Fibroblast of skin of back (primary cell): ENCODE measurements around the gene CNTD1. TPM values are rescaled to one million over a fixed set of nuclear protein-coding genes. Genes with fewer than 3 reads are reported as not detected.
"Not testable (repeated sequence)": the region's sequence is repeated elsewhere in the genome, so short reads cannot be mapped to it uniquely, and the experiment has no call there.

Experiments used
- DNase-seq: peaks from one replicate; pipeline ENCODE4 v3.0.0-alpha.2; 2013
- polyA plus RNA-seq, 2 experiments: library from polyadenylated mRNA; unstranded; fragments of 120-200 nt; gene quantifications; one replicate each; pipeline ENCODE4 v1.2.1, GENCODE V29; 2013; ENCODE audit not compliant: insufficient read length in 2 of 2

CNTD1 gene, protein sequence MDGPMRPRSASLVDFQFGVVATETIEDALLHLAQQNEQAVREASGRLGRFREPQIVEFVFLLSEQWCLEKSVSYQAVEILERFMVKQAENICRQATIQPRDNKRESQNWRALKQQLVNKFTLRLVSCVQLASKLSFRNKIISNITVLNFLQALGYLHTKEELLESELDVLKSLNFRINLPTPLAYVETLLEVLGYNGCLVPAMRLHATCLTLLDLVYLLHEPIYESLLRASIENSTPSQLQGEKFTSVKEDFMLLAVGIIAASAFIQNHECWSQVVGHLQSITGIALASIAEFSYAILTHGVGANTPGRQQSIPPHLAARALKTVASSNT
- polyA plus RNA-seq (2013, experiment 1 of 2; ENCODE audit: insufficient read length) = 0.87 TPM
- polyA plus RNA-seq (2013, experiment 2 of 2; ENCODE audit: insufficient read length) = 0.43 TPM

DNA sequence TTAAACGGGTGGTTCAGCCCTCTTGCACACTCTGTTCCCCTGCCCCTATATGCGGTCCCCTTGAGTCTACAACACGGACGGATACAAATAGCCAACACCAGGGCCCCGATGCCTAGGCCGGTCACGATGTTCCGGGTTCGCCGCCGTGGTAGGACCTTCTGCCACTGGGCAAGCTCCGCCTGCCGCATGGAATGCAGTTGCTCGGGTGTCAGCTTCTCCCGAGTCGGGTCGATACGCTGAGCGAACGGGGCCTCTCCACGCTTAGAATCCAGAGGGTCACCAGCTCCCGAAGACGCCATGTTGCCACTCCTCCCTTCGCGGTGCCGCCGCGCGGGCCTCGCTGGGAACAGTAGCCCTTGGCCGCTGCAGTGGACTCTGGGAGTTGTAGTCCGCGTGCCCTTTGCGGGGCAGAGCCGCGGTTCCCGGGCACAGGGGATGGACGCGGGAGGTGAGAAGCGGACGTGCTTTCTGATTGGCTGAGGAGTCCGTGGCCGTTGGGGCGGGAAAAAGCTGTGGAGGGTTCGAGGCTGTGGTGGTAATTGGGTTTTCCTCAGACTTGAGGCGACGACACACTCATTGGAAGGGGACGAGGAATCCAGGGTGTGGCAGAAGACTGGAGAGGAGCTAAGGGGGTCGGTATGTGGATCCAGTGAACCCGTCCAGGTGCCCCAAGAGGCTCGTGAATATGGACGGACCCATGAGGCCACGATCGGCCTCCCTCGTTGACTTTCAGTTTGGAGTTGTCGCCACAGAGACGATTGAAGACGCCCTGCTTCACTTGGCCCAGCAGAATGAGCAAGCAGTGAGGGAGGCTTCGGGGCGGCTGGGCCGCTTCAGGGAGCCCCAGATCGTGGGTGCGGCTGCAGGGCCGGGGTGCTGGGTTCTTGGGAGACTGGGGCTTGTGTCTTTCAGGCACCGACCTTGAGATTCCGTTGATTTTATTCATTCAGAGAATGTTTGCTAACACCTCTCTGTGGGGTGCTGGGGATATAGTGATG is at the start of gene CNTD1, which contains the start of gene COA3:
Gene CNTD1 (plus strand): TSS at position 479 of the 998 bp plus-strand sequence. CDS start 207 bp downstream, at position 686.
Gene COA3 (minus strand): TSS at position 322 of the 998 bp plus-strand sequence. CDS start 23 bp downstream, at position 299.
- DNase-seq = peak; percentile 90

- no peak for DNase-seq
Observed at GRCh38 chr17:42748908-42749798, 49.5 kb upstream of the CNTD1 start.

DNA sequence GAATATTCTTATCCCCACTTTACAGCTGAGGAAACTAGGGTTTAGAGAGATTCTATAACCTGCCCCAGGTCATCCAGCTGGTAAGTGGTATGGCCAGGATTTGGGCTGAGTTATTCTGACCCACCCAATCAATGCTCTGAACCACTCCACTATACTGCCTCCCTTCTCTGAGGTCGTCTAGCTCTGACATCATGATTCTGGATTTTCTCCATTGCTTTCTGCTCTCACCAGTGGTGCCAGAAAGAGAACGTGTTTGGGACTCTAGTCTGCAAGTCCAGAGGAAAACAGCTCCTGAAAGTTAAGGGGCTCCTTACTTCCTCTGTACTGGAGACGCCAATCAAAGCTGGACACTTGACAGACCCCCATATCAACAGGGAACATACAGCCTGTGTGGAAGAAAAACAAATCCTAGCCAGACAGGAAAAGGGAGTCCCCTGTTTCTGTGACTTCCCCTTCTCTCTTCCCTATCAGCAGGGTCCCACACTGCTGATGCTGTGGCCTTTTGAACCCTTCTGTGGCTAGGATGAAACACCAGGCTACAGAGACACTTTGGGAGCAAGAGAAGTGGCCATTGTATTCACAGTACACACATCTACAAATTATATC is 47.8 kb upstream of the CNTD1 start:
- no peak for DNase-seq

- peak; percentile 28 for DNase-seq
Observed at GRCh38 chr17:42751628-42752027, 47.0 kb upstream of the CNTD1 start.

DNA sequence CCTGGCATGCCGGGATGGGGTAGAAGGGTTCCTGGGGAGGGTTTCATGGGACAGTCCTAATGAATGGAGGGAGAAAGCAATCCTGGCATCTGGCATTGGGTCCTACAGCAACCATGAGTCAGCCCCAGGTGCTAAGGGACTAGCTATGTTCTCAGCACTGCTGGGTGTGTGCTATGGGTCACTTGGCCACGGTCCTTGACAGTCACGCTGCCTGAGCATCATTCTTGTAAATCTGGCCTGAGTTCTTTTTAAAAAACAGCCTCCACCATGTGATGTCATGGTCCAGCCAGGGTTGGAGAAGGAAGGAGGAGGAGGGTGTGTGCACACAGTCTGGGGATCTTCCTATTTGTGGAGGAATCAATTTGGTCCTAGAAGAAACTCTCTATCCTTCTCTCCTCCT is 43.9 kb upstream of the CNTD1 start:
- DNase-seq = no peak

- DNase-seq = no peak
Observed at GRCh38 chr17:42759982-42760651, 38.5 kb upstream of the CNTD1 start.

DNA sequence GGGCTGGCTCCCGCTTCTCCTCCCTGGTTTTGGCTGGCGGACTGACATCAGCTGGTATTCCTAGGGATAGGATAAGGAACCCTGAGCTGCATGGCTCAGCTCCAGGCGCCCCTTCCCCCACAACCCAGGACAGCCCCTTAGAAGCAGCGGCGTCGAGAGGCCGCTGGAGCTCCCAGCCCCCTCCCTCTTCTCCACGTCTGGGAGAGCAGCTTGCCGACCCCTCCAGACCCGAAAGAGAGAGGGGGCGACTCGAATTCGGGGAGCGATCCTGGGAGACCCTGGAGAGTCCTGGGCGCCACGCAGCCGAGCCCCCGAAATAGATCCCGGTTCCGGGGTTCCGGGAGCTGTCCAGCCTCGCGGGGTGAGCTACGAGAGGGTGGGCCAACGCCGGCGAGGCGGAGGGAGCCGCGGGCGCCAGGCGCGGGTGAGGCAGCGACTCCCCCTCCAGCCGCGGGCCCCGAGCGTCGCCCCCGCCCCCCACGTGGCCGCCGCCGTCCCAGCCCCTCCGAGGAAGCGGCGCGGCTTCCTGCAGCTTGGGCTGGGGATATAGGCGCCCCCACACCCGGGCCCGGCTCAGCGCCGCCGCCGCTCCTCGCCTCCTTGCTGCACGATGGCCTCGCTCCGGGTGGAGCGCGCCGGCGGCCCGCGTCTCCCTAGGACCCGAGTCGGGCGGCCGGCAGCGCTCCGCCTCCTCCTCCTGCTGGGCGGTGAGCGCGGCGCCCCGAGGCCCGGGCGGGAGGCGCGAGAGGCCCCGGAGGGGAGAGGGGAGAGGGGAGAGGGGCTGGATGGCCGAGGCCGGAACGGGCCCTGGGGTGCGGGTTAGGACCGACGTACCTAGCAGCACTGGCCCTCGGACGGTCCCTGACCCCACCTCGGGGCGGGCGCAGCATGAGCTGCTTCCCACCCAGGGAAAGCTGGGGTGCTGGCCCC is 37.7 kb upstream of the CNTD1 start, which contains the start of gene RAMP2:
Gene RAMP2 (plus strand): TSS at position 576 of the 930 bp plus-strand sequence. CDS start 35 bp downstream, at position 611.
- DNase-seq = peak; percentile 27

DNA sequence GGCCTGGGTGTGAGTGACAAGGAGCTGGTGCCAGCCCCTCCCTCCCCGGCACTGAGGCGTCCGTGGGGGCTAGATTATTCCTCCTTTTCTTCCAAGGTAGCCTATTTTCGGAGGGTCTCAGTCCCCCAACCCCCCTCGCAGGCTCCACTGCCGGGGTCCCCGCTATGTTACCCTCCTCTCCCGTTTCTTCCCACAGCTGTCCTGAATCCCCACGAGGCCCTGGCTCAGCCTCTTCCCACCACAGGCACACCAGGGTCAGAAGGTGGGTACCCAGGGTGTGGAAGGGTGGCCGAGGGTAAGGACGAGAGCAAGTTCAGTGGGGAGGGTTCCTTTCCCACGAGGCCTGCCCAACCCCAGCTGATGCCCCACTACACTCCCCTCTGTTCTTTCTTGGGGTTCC is 37.0 kb upstream of the CNTD1 start:
- no peak for DNase-seq

DNA sequence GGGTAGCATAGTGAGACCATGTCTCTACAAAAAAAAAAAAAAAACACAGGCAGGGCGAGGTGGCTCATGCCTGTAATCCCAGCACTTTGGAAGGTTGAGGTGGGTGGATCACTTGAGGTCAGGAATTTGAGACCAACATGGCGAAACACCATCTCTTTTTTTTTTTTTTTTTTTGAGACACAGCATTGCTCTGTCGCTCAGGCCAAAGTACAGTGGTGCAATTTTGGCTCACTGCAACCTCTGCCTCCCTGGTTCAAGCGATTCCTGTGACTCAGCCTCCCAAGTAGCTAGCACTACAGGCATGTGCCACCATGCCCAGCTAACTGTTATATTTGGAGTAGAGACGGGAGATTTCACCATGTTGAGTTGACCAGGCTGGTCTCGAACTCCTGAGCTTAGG is 32.5 kb upstream of the CNTD1 start:
- DNase-seq = no peak

DNA sequence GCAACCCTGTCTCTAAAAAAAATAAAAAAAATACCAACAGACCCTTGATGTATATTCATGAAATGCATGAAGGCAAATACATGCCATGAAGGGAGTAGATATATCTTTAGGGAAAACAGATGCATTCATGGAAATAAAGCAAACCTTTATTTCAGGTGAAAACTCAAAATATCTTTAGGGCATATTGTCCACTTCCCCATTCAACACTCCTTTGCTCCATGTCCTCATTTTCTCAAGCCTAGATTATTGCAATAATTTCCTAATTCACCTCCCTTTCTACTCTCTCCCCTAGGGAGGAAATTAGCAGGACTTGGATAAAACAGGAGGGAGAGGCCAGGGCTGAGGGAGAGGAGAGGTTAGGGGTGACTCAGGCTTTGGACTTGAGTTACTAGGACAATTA is 31.1 kb upstream of the CNTD1 start:
- no peak for DNase-seq

- DNase-seq = not testable (repeated sequence)
Observed at GRCh38 chr17:42768006-42768405, 30.7 kb upstream of the CNTD1 start.

DNA sequence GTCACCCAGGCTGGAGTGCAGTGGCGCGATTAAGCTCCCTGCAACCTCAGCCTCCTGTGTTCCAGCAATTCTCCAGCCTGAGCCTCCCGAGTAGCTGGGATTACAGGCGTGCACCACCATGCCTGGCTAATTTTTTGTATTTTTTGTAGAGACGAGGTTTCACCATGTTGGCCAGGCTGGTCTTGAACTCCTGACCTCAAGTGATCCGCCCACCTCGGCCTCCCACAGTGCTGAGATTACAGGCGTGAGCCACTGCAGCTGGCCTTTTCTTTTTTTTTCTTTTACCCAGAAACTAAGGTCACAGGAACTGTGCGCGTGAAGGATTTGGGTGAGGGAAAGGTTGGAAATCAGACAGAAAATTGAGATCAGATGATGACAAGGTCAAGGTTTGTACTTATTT is 28.7 kb upstream of the CNTD1 start:
- not testable (repeated sequence) for DNase-seq

- DNase-seq = no peak
Observed at GRCh38 chr17:42772945-42773289, 25.7 kb upstream of the CNTD1 start.

DNA sequence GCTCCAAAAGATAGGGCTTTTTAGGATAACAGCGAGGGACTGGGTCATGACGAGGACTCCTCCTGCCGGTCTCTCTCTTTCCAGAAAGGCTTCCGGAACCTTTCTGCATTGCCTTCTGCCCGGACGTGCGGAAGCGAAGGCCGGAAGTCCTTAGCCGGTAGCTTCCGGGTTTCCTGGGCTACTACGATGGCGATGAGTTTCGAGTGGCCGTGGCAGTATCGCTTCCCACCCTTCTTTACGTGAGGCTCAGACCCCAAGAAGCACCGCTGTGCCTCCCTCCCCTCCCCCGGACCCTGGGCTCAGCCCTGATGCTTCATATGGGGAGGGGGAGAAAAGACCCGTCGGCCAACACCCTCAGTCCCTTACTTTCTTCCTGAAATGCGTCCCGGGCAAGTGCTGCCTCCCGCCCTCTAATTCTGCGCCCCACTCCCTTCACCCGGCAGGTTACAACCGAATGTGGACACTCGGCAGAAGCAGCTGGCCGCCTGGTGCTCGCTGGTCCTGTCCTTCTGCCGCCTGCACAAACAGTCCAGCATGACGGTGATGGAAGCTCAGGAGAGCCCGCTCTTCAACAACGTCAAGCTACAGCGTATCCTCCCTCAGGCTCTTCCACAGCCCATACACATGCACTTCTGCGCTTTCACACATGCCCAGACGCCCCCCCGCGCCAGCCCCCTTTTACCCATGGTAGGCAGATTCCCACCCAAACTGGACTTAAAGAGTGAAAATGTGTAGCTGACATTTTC is 25.2 kb upstream of the CNTD1 start, which contains the start of gene VPS25:
Gene VPS25 (plus strand): TSS at position 160 of the 746 bp plus-strand sequence. CDS start 27 bp downstream, at position 187.
- peak; percentile 88 for DNase-seq

GRCh38 chr17:42774066-42774745 is 24.5 kb upstream of the CNTD1 start:
- DNase-seq = peak; percentile 77

DNA sequence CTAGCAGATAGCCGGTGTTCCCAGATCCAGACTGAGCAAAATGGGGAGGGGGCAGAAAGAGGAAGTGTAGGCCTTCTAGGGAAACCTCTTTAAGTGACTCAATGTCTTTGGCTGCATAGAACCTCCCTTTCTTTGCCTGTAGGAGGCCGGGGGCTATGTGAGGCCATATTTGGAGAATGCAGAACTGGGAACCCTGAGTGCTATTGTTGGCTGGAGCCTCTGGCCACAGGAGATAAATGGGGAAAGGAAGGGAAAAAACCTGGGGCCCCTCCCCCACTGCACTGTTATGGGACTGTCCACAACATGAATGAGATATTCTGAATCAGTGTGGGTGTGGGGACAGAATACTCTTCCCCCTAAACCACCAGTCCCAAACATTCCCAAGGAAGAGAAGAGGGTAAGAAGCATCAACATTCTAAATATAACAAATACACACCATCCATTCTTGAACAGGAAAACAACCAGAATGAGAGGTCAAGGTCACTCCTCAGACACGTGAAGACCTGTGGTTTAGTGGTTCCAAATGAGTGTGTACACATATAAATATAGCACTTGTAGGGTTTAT is 23.0 kb upstream of the CNTD1 start:
- DNase-seq = peak; percentile 72

DNA sequence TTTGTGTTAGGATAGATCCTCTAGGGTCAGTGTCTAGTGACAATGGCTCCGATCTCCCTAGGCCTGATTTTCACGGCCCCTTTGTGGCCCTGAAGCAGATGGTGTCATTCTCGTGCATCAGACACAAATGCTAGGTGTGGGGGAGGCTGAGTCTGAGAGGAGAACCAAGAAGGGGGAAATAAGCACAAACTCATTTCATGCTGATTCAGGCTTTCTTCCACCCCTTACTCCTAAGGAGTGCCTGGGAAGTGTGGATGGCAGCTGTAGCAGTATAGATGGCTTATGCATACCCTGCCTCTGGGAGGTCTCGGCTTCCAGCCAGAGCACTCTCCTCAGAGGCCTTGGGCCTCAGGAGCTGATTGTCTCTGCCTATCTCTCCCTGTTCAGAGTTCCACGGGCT is 20.1 kb upstream of the CNTD1 start:
- DNase-seq = no peak
